Measurements from ENCODE around the gene MTX1. TPM values are rescaled to one million over a fixed set of nuclear protein-coding genes. Genes with fewer than 3 reads are reported as not detected.

The MTX1 gene
- polyA plus RNA-seq, 1 of the 3 experiments (the other 2 are of a cell fraction) = 79.1 TPM

DNA sequence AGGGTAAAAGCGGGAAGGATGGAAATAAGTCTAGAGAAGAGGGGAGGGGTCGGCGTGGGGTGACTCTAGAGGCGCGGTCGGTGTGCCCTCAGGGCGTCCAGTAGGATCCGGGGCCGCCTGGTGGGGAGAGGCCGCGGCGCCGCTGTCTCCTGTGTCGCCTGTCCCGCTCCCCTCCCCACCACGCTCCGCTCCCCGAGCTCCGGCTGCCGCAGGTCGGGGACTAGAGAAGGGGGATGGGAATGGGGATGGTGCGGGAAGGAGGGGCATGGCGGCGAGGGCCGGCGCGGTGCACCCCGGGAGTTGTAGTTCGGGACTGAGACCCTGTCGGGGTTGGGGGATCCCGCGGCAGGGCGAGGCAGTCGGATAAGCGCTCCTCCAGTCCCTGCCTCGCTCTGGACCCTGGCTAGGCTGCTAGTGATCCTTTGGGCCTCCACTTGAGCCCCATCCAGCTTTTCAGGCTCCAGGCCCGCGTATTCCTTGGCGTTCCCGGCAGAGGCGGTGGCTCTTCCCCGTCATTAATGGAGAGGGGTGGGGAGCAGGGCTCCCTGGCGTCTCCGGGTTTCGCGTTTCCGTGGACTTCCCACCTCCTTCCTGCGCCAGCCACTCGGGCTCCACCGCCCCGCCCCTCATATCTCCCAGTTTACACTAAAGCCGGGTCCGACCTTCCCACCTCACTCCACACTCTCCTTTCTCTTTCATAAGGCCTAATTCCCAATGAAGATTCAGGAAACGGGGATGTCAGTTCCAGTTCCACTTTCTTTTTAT, 46.9 kb downstream of the MTX1 start, which contains the start of gene ENTREP3:
TSS of gene ENTREP3 (minus strand) at position 241 of the 765 bp plus-strand sequence. CDS start 606 bp downstream, outside the sequence.
- Histone ChIP-seq H3F3A (replicated peaks; ENCODE audit: insufficient read depth) (peaks cover 43% of the 10 kb centered on the region), H3K4me2 (peak within 1 kb of the TSS; percentile 100), H2AFZ (ENCODE audit: low read depth) (peak within 1 kb of the TSS; percentile 77), H3K4me1 (ENCODE audit: control insufficient read depth in 1 of 2, insufficient read depth in 2 of 2, low read depth in 1 of 2, low read length in 1 of 2) (peaks cover 0 to 21% of the 10 kb centered on the region in 2 experiments; a peak in 1 of 4 replicates), H3K27ac (ENCODE audit: low read depth in 2 of 2, low read length in 1 of 2) (peak within 1 kb of the TSS; percentile 76 to 93), H3K9me3 (no peaks in the 10 kb centered on the region), H3K79me2 (ENCODE audit: insufficient read depth) (peaks cover 29% of the 10 kb centered on the region), H3K4me3 (ENCODE audit: low read depth in 2 of 2, low read length in 1 of 2) (peak within 1 kb of the TSS; percentile 79 to 82), H3K9me2 (no peaks in the 10 kb centered on the region), H3K9ac (peak within 1 kb of the TSS; percentile 77), H4K20me1 (ENCODE audit: insufficient read depth) (no peaks in the 10 kb centered on the region), H3K27me3 (ENCODE audit: insufficient read depth) (no peaks in the 10 kb centered on the region), H3K36me3 (replicated peaks in 1 of 2; ENCODE audit: control insufficient read depth in 1 of 2, insufficient read depth in 2 of 2, low read length in 1 of 2) (peaks cover 15 to 28% of the 10 kb centered on the region in 2 experiments)
- ChIA-PET POLR2A (interaction anchor here (0.6 to 2.4 kb wide), 5 partner anchors 10 to 48 kb away, joined by 3 to 7 read pairs (median 4); partner anchors contain the start of genes CLK2 and THBS3), CTCF (interaction anchor here (0.5 to 13.3 kb wide), 10 partner anchors 11 to 361 kb away, joined by 3 to 184 read pairs (median 4); partner anchors contain the start of genes CLK2, KRTCAP2, RUSC1 and TRIM46)
- WGBS (ENCODE audit: low lambda C conversion rate) = 5% methylated on average over 40 of the region's 54 CpGs
- TF ChIP-seq, protein P1, sequence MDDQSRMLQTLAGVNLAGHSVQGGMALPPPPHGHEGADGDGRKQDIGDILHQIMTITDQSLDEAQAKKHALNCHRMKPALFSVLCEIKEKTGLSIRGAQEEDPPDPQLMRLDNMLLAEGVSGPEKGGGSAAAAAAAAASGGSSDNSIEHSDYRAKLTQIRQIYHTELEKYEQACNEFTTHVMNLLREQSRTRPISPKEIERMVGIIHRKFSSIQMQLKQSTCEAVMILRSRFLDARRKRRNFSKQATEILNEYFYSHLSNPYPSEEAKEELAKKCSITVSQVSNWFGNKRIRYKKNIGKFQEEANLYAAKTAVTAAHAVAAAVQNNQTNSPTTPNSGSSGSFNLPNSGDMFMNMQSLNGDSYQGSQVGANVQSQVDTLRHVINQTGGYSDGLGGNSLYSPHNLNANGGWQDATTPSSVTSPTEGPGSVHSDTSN (IDR thresholded peaks at IDR 0.05) = 0 out of 2 replicates have a peak, but pooled peaks have one; percentile 11
- peak; percentile 81 for TF ChIP-seq SIN3A (IDR thresholded peaks at IDR 0.05; ENCODE audit: borderline replicate concordance, low read depth, low read length)
- TF ChIP-seq GABPA (IDR thresholded peaks at IDR 0.05; ENCODE audit: low read depth) = peak; percentile 30
- no peak for TF ChIP-seq MEF2A (IDR thresholded peaks at IDR 0.05; ENCODE audit: borderline replicate concordance, low read depth)
- TF ChIP-seq, protein P2, sequence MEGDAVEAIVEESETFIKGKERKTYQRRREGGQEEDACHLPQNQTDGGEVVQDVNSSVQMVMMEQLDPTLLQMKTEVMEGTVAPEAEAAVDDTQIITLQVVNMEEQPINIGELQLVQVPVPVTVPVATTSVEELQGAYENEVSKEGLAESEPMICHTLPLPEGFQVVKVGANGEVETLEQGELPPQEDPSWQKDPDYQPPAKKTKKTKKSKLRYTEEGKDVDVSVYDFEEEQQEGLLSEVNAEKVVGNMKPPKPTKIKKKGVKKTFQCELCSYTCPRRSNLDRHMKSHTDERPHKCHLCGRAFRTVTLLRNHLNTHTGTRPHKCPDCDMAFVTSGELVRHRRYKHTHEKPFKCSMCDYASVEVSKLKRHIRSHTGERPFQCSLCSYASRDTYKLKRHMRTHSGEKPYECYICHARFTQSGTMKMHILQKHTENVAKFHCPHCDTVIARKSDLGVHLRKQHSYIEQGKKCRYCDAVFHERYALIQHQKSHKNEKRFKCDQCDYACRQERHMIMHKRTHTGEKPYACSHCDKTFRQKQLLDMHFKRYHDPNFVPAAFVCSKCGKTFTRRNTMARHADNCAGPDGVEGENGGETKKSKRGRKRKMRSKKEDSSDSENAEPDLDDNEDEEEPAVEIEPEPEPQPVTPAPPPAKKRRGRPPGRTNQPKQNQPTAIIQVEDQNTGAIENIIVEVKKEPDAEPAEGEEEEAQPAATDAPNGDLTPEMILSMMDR (IDR thresholded peaks at IDR 0.05) = no peak
- TF ChIP-seq RFX5 (IDR thresholded peaks at IDR 0.05; ENCODE audit: low read length) = 0 out of 2 replicates have a peak, but pooled peaks have one; percentile 5
- TF ChIP-seq FOXJ3 (CRISPR knock-in tag; IDR thresholded peaks at IDR 0.05) = no peak
- TF ChIP-seq, protein P3, sequence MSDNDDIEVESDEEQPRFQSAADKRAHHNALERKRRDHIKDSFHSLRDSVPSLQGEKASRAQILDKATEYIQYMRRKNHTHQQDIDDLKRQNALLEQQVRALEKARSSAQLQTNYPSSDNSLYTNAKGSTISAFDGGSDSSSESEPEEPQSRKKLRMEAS (IDR thresholded peaks at IDR 0.05; ENCODE audit: low read depth) = 0 out of 2 replicates have a peak, but pooled peaks have one; percentile 26
- TF ChIP-seq EP300 (IDR thresholded peaks at IDR 0.05; ENCODE audit: borderline replicate concordance in 1 of 2, low read depth in 1 of 2, low read length in 1 of 2) = no peak
- no peak for TF ChIP-seq GATA2 (CRISPR knock-in tag; IDR thresholded peaks at IDR 0.05)
- TF ChIP-seq TCF12 (IDR thresholded peaks at IDR 0.05) = peak; percentile 14; the same call in 1 of the 2 replicates
- TF ChIP-seq, protein P4, sequence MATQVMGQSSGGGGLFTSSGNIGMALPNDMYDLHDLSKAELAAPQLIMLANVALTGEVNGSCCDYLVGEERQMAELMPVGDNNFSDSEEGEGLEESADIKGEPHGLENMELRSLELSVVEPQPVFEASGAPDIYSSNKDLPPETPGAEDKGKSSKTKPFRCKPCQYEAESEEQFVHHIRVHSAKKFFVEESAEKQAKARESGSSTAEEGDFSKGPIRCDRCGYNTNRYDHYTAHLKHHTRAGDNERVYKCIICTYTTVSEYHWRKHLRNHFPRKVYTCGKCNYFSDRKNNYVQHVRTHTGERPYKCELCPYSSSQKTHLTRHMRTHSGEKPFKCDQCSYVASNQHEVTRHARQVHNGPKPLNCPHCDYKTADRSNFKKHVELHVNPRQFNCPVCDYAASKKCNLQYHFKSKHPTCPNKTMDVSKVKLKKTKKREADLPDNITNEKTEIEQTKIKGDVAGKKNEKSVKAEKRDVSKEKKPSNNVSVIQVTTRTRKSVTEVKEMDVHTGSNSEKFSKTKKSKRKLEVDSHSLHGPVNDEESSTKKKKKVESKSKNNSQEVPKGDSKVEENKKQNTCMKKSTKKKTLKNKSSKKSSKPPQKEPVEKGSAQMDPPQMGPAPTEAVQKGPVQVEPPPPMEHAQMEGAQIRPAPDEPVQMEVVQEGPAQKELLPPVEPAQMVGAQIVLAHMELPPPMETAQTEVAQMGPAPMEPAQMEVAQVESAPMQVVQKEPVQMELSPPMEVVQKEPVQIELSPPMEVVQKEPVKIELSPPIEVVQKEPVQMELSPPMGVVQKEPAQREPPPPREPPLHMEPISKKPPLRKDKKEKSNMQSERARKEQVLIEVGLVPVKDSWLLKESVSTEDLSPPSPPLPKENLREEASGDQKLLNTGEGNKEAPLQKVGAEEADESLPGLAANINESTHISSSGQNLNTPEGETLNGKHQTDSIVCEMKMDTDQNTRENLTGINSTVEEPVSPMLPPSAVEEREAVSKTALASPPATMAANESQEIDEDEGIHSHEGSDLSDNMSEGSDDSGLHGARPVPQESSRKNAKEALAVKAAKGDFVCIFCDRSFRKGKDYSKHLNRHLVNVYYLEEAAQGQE (IDR thresholded peaks at IDR 0.05; ENCODE audit: low read depth, low read length) = peak; percentile 32; the same call in 1 of the 2 replicates
- TF ChIP-seq NRF1 (IDR thresholded peaks at IDR 0.05; ENCODE audit: low read depth, low read length) = peak; percentile 34
- TF ChIP-seq TAF1 (IDR thresholded peaks at IDR 0.05; ENCODE audit: borderline replicate concordance, low read depth, low read length) = peak; percentile 59
- peak; percentile 87 for TF ChIP-seq YY1 (IDR thresholded peaks at IDR 0.05; ENCODE audit: low read depth)
- TF ChIP-seq, protein P5, sequence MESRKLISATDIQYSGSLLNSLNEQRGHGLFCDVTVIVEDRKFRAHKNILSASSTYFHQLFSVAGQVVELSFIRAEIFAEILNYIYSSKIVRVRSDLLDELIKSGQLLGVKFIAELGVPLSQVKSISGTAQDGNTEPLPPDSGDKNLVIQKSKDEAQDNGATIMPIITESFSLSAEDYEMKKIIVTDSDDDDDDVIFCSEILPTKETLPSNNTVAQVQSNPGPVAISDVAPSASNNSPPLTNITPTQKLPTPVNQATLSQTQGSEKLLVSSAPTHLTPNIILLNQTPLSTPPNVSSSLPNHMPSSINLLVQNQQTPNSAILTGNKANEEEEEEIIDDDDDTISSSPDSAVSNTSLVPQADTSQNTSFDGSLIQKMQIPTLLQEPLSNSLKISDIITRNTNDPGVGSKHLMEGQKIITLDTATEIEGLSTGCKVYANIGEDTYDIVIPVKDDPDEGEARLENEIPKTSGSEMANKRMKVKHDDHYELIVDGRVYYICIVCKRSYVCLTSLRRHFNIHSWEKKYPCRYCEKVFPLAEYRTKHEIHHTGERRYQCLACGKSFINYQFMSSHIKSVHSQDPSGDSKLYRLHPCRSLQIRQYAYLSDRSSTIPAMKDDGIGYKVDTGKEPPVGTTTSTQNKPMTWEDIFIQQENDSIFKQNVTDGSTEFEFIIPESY (IDR thresholded peaks at IDR 0.05; ENCODE audit: borderline replicate concordance, low read depth) = no peak
- peak; percentile 93 for TF ChIP-seq CHD2 (IDR thresholded peaks at IDR 0.05; ENCODE audit: low read length, partially characterized antibody)
- peak; percentile 92 for TF ChIP-seq POLR2AphosphoS5 (IDR thresholded peaks at IDR 0.05; ENCODE audit: low read depth, low read length)
- DNase-seq = peak; percentile 97

Measured in SK-N-SH (cell line).